Ureter (tissue), 1 donor: ENCODE results near the gene VSIG10. TPM values are rescaled to one million over a fixed set of nuclear protein-coding genes. Genes with fewer than 3 reads are reported as not detected.
A peak's percentile ranks its signal among the peaks of the same experiment; 100 is the strongest.
"Not testable (repeated sequence)": the region's sequence is repeated elsewhere in the genome, so short reads cannot be mapped to it uniquely, and the experiment has no call there.

Source experiments
- DNase-seq: peaks from one replicate; pipeline ENCODE4 v3.0.0-alpha.2; 2020; ENCODE audit warnings: low spot score
- total RNA-seq: library from RNA; stranded (reverse); gene quantifications from one replicate; pipeline ENCODE4 v1.2.4, GENCODE V29; 2023
- donor health status: DM: yes; HTN: yes; CAD: no.

The VSIG10 gene
- total RNA-seq, 1 donor from 2014 or later: 37.2 TPM

- no peak for DNase-seq
Measured at GRCh38 chr12:118107694-118108093, 3.9 kb upstream of the VSIG10 start.

GRCh38 chr12:118107011-118107410, 3.2 kb upstream of the VSIG10 start:
- no peak for DNase-seq

- no peak for DNase-seq
Measured at GRCh38 chr12:118103201-118103600, 610 bp downstream of the VSIG10 start.

GRCh38 chr12:118102609-118103008, 1.2 kb downstream of the VSIG10 start:
- no peak for DNase-seq

- DNase-seq: no peak
Measured at GRCh38 chr12:118102070-118102469, 1.7 kb downstream of the VSIG10 start.

GRCh38 chr12:118101051-118101450, 2.8 kb downstream of the VSIG10 start:
- DNase-seq: no peak

GRCh38 chr12:118098911-118099671, 4.7 kb downstream of the VSIG10 start:
- no peak for DNase-seq

GRCh38 chr12:118098401-118098800, 5.4 kb downstream of the VSIG10 start:
- DNase-seq: no peak

- DNase-seq: no peak
Measured at GRCh38 chr12:118094039-118094438, 9.8 kb downstream of the VSIG10 start.

- DNase-seq: no peak
Measured at GRCh38 chr12:118089782-118090181, 14.0 kb downstream of the VSIG10 start.

- DNase-seq: no peak
Measured at GRCh38 chr12:118082161-118082560, 21.6 kb downstream of the VSIG10 start.

- DNase-seq: not testable (repeated sequence)
Measured at GRCh38 chr12:118081521-118081920, 22.3 kb downstream of the VSIG10 start.

- no peak for DNase-seq
Measured at GRCh38 chr12:118073768-118074167, 30.0 kb downstream of the VSIG10 start.

GRCh38 chr12:118070650-118071049, 33.2 kb downstream of the VSIG10 start:
- no peak for DNase-seq

GRCh38 chr12:118068445-118068844, 35.4 kb downstream of the VSIG10 start:
- no peak for DNase-seq

GRCh38 chr12:118065380-118065779, 38.4 kb downstream of the VSIG10 start:
- DNase-seq: no peak

GRCh38 chr12:118064608-118065007, 39.2 kb downstream of the VSIG10 start:
- no peak for DNase-seq

GRCh38 chr12:118063576-118064391, 40.0 kb downstream of the VSIG10 start:
- DNase-seq: no peak

- peak; percentile 64 for DNase-seq
Measured at GRCh38 chr12:118061873-118062843, 41.7 kb downstream of the VSIG10 start.

GRCh38 chr12:118061011-118061872, 42.6 kb downstream of the VSIG10 start, which contains the start of gene WSB2:
Gene WSB2, minus strand, starts transcription at chr12:118061179. Its CDS starts 131 bp downstream, at chr12:118061048.
- peak; percentile 86 for DNase-seq
